GM18508 (cell line): ENCODE results near the gene NUP210L.
A peak's percentile ranks its signal among the peaks of the same experiment; 100 is the strongest.

Source experiments
- ATAC-seq: cut with Tn5 transposase; IDR thresholded peaks from one replicate; pipeline ENCODE4 v1.9.1; 2021; ENCODE audit warnings: moderate number of reproducible peaks; ENCODE audit not compliant: insufficient read depth, unreplicated experiment

The NUP210L gene

GRCh38 chr1:153951183-153951582, 203.7 kb downstream of the NUP210L start:
- no peak for ATAC-seq

GRCh38 chr1:153946622-153947241, 208.1 kb downstream of the NUP210L start, which contains the start of gene DENND4B:
Gene DENND4B (minus strand): TSS chr1:153946718. CDS start chr1:153944374, 2,344 bp downstream.
- ATAC-seq = no peak

- ATAC-seq = peak; percentile 42
These were observed 208.9 kb downstream of the NUP210L start for GRCh38 chr1:153945795-153946621.

- no peak for ATAC-seq
These were observed 209.6 kb downstream of the NUP210L start for GRCh38 chr1:153945131-153945794.

GRCh38 chr1:153944827-153945117, 210.1 kb downstream of the NUP210L start:
- ATAC-seq = no peak

GRCh38 chr1:153944005-153944826, 210.7 kb downstream of the NUP210L start:
- no peak for ATAC-seq

GRCh38 chr1:153942766-153943549, 211.9 kb downstream of the NUP210L start:
- ATAC-seq = no peak
